Neural progenitor cell (in vitro differentiated cells): Measurements from ENCODE around the gene UQCRC2. TPM values are rescaled to one million over a fixed set of nuclear protein-coding genes. Genes with fewer than 3 reads are reported as not detected.
A peak's percentile ranks its signal among the peaks of the same experiment; 100 is the strongest.

Experiments
- DNase-seq: peaks from one replicate; pipeline ENCODE4 v3.0.0-alpha.2; 2016; ENCODE audit warnings: low spot score
- H2AFZ ChIP-seq: fragments of 200-600 bp; sonication (generic); replicated peaks from 2 replicates; pipeline ENCODE4 v1.6.1; 2016; ENCODE audit warnings: antibody characterized with exemption
- H3F3A ChIP-seq: fragments of 200-600 bp; sonication (generic); 2 replicates; pipeline ENCODE4 v1.6.1; 2016; ENCODE audit warnings: antibody characterized with exemption, low read depth
- H3K27ac ChIP-seq: fragments of 200-600 bp; sonication (generic); 2 replicates; pipeline ENCODE4 v1.5.1; 2016; ENCODE audit warnings: mild to moderate bottlenecking
- H3K27me3 ChIP-seq: fragments of 200-600 bp; sonication (generic); 2 replicates; pipeline ENCODE4 v1.6.1; 2016; ENCODE audit warnings: mild to moderate bottlenecking, moderate library complexity
- H3K36me3 ChIP-seq: fragments of 200-600 bp; sonication (generic); 2 replicates; pipeline ENCODE4 v1.5.1; 2016
- H3K4me1 ChIP-seq: fragments of 200-600 bp; sonication (generic); 2 replicates; pipeline ENCODE4 v1.6.1; 2016; ENCODE audit warnings: mixed run types
- H3K4me2 ChIP-seq: fragments of 200-600 bp; sonication (generic); 2 replicates; pipeline ENCODE4 v1.6.1; 2016
- H3K4me3 ChIP-seq: fragments of 200-600 bp; sonication (generic); 2 replicates; pipeline ENCODE4 v1.5.1; 2016
- H3K79me2 ChIP-seq: fragments of 200-600 bp; sonication (generic); 2 replicates; pipeline ENCODE4 v1.6.1; 2016; ENCODE audit warnings: low read depth
- H3K9ac ChIP-seq: fragments of 200-600 bp; sonication (generic); 2 replicates; pipeline ENCODE4 v1.6.1; 2016
- H3K9me3 ChIP-seq: fragments of 200-600 bp; sonication (generic); 2 replicates; pipeline ENCODE4 v1.5.1; 2016; ENCODE audit warnings: low read depth
- H4K20me1 ChIP-seq: fragments of 200-600 bp; sonication (generic); 2 replicates; pipeline ENCODE4 v1.6.1; 2016; ENCODE audit warnings: low read depth
- H3K27ac Mint-ChIP-seq: 3 replicates; pipeline ENCODE4 v1.8.0; 2021; ENCODE audit warnings: mixed read lengths
- H3K27me3 Mint-ChIP-seq: 2 replicates; pipeline ENCODE4 v1.8.0; 2022; ENCODE audit warnings: low read depth, mild to moderate bottlenecking, inconsistent platforms, moderate library complexity, mixed read lengths; ENCODE audit not compliant: insufficient read depth
- H3K36me3 Mint-ChIP-seq: 3 replicates; pipeline ENCODE4 v1.8.0; 2021; ENCODE audit warnings: mixed read lengths
- H3K4me1 Mint-ChIP-seq: 3 replicates; pipeline ENCODE4 v1.8.0; 2021; ENCODE audit warnings: mixed read lengths
- H3K4me3 Mint-ChIP-seq: 3 replicates; pipeline ENCODE4 v1.8.0; 2021; ENCODE audit warnings: mild to moderate bottlenecking, moderate library complexity, mixed read lengths
- H3K9me3 Mint-ChIP-seq: 3 replicates; pipeline ENCODE4 v1.8.0; 2020; ENCODE audit warnings: mixed read lengths
- EZH2 ChIP-seq: fragments of 200-600 bp; sonication (generic); IDR thresholded peaks from 2 replicates; pipeline ENCODE4 v1.6.1; 2017; ENCODE audit warnings: antibody characterized with exemption, mild to moderate bottlenecking, moderate library complexity
- EZH2phosphoT487 ChIP-seq: fragments of 200-600 bp; sonication (generic); IDR thresholded peaks from 2 replicates; pipeline ENCODE4 v1.6.1; 2017; ENCODE audit warnings: antibody characterized with exemption
- total RNA-seq: library from RNA; depleted of rRNA; stranded (reverse); fragments of >200 nt; gene quantifications from 2 replicates; pipeline ENCODE4 v1.2.3, GENCODE V29; 2015; ENCODE audit warnings: low replicate concordance
- TF ChIP-seq, protein P1 (sequence below): fragments of 200-600 bp; sonication (generic); IDR thresholded peaks from 2 replicates; pipeline ENCODE4 v1.5.1; 2017; ENCODE audit warnings: antibody characterized with exemption, mild to moderate bottlenecking

Gene UQCRC2
- total RNA-seq, 1 donor from 2014 or later, result 206 TPM

GRCh38 chr16:22027633-22028032, 74.5 kb downstream of the UQCRC2 start:
- Histone ChIP-seq H3K4me2 (no peak overlapping the region), H3K27me3 (no peaks in the 10 kb centered on the region), H3K27ac (peak overlapping the region; percentile 44), H3K9me3 (no peaks in the 10 kb centered on the region), H4K20me1 (peaks cover 28% of the 10 kb centered on the region), H3F3A (no peaks in the 10 kb centered on the region), H3K79me2 (peaks cover 61% of the 10 kb centered on the region), H3K4me3 (no peak overlapping the region), H2AFZ (no peak overlapping the region), H3K36me3 (no peaks in the 10 kb centered on the region), H3K9ac (no peak overlapping the region), H3K4me1 (peaks cover 5% of the 10 kb centered on the region)
- Mint-ChIP-seq H3K27ac (no peak overlapping the region), H3K4me3 (no peak overlapping the region), H3K4me1 (peaks cover 4% of the 10 kb centered on the region), H3K9me3 (no peaks in the 10 kb centered on the region), H3K27me3 (no peaks in the 10 kb centered on the region), H3K36me3 (peaks cover 4% of the 10 kb centered on the region)
- no peak for TF ChIP-seq EZH2
- TF ChIP-seq EZH2phosphoT487, result no peak
- TF ChIP-seq, protein P1, sequence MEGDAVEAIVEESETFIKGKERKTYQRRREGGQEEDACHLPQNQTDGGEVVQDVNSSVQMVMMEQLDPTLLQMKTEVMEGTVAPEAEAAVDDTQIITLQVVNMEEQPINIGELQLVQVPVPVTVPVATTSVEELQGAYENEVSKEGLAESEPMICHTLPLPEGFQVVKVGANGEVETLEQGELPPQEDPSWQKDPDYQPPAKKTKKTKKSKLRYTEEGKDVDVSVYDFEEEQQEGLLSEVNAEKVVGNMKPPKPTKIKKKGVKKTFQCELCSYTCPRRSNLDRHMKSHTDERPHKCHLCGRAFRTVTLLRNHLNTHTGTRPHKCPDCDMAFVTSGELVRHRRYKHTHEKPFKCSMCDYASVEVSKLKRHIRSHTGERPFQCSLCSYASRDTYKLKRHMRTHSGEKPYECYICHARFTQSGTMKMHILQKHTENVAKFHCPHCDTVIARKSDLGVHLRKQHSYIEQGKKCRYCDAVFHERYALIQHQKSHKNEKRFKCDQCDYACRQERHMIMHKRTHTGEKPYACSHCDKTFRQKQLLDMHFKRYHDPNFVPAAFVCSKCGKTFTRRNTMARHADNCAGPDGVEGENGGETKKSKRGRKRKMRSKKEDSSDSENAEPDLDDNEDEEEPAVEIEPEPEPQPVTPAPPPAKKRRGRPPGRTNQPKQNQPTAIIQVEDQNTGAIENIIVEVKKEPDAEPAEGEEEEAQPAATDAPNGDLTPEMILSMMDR, result no peak
- no peak for DNase-seq

- no peaks in the 10 kb centered on the region for H3K27me3 Mint-ChIP-seq
- no peak for DNase-seq
- Histone ChIP-seq H3K27me3 (no peaks in the 10 kb centered on the region), H3K36me3 (no peaks in the 10 kb centered on the region), H3K4me2 (no peak overlapping the region), H3K9me3 (no peaks in the 10 kb centered on the region), H3K4me3 (no peak overlapping the region), H3F3A (no peaks in the 10 kb centered on the region), H3K4me1 (no peaks in the 10 kb centered on the region), H3K79me2 (peaks cover 54% of the 10 kb centered on the region), H3K9ac (no peak overlapping the region), H2AFZ (no peak overlapping the region), H4K20me1 (peaks cover 14% of the 10 kb centered on the region), H3K27ac (no peak overlapping the region)
- H3K36me3 Mint-ChIP-seq, result peaks cover 9% of the 10 kb centered on the region
- H3K4me3 Mint-ChIP-seq, result no peak overlapping the region
- no peaks in the 10 kb centered on the region for H3K4me1 Mint-ChIP-seq
- H3K27ac Mint-ChIP-seq, result no peak overlapping the region
- no peak for TF ChIP-seq EZH2
- TF ChIP-seq, protein P1, result no peak
- no peak for TF ChIP-seq EZH2phosphoT487
- no peaks in the 10 kb centered on the region for H3K9me3 Mint-ChIP-seq
These were observed 76.5 kb downstream of the UQCRC2 start for GRCh38 chr16:22029632-22030031.

- H3K79me2 ChIP-seq, result peaks cover 52% of the 10 kb centered on the region
- no peak overlapping the region for H3K27ac Mint-ChIP-seq
These were observed 77.1 kb downstream of the UQCRC2 start for GRCh38 chr16:22030087-22030812.

More at GRCh38 chr16:22030087-22030812, 77.1 kb downstream of the UQCRC2 start:
- no peaks in the 10 kb centered on the region for H3K4me1 ChIP-seq
- Mint-ChIP-seq H3K9me3 (no peaks in the 10 kb centered on the region), H3K27me3 (no peaks in the 10 kb centered on the region), H3K36me3 (peaks cover 9% of the 10 kb centered on the region), H3K4me3 (no peak overlapping the region), H3K4me1 (peaks cover 4% of the 10 kb centered on the region)
- no peaks in the 10 kb centered on the region for H3K36me3 ChIP-seq
- no peak overlapping the region for H3K4me2 ChIP-seq
- no peak overlapping the region for H3K27ac ChIP-seq
- no peak overlapping the region for H3K4me3 ChIP-seq
- no peaks in the 10 kb centered on the region for H3K9me3 ChIP-seq
- peaks cover 13% of the 10 kb centered on the region for H4K20me1 ChIP-seq
- no peaks in the 10 kb centered on the region for H3F3A ChIP-seq
- H2AFZ ChIP-seq, result no peak overlapping the region
- H3K9ac ChIP-seq, result no peak overlapping the region
- TF ChIP-seq EZH2phosphoT487 (no peak), EZH2 (no peak)
- TF ChIP-seq, protein P1, result no peak
- H3K27me3 ChIP-seq, result no peaks in the 10 kb centered on the region
- no peak for DNase-seq
